Nephron (organoid): Measurements from ENCODE around the gene CCDC3.

Experiments used
- H3K27ac Mint-ChIP-seq, 3 experiments: 2 replicates each; pipeline ENCODE4 v1.8.0; 2020; ENCODE audit warnings: mixed read lengths in 3 of 3, mild to moderate bottlenecking in 2 of 3, moderate library complexity in 1 of 3
- H3K27me3 Mint-ChIP-seq: 2 replicates; pipeline ENCODE4 v1.8.0; 2021; ENCODE audit warnings: low read depth, mild to moderate bottlenecking, moderate library complexity, mixed read lengths
- H3K36me3 Mint-ChIP-seq: 2 replicates; pipeline ENCODE4 v1.8.0; 2020; ENCODE audit warnings: low read depth, mixed read lengths
- H3K4me1 Mint-ChIP-seq: 2 replicates; pipeline ENCODE4 v1.8.0; 2020; ENCODE audit warnings: mixed read lengths
- H3K4me3 Mint-ChIP-seq, 3 experiments: 2 replicates each; pipeline ENCODE4 v1.8.0; 2020; ENCODE audit warnings: mild to moderate bottlenecking in 3 of 3, mixed read lengths in 3 of 3, moderate library complexity in 2 of 3
- H3K9me3 Mint-ChIP-seq: 2 replicates; pipeline ENCODE4 v1.8.0; 2020; ENCODE audit warnings: mixed read lengths
- TF ChIP-seq, protein P1 (sequence below), 3 experiments: fragments of 200-600 bp; sonication (generic); IDR thresholded peaks; one replicate each; pipeline ENCODE4 v1.5.0; 2021; ENCODE audit warnings: antibody characterized with exemption in 3 of 3; ENCODE audit not compliant: unreplicated experiment in 3 of 3

Gene CCDC3

DNA sequence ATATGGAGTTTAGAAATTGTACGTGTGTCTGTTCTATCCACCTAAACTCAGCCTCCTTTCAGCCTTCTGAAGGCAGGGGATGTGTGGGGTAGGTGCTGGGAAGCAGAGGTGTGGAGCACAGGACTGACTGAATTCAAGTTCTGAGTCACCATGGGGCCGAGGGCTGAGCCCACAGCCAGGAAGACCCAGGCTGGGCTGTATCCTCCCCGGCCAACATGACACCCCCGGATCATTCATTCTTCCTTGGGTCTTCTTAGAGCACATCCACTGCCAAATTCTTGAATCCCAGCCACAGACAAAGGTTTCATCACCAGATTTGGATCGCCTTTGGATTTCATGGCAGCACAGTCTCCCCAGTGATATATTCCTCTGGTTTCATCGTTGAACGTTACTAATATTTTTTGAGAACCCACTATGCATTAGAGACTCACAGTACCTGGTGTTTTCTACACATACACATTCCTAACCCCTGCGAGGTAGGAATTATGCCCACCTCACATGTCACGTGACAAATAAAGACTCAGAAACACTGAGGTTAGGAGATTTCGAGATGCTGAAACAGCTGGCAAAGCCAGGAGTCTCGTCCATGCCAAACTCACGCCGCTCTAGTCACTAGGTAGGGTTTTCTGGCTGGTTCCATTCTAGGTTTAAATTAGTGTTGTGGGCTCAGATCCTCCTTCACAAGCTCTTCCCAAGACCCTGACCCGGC is 26.9 kb downstream of the CCDC3 start:
- TF ChIP-seq, protein P1, sequence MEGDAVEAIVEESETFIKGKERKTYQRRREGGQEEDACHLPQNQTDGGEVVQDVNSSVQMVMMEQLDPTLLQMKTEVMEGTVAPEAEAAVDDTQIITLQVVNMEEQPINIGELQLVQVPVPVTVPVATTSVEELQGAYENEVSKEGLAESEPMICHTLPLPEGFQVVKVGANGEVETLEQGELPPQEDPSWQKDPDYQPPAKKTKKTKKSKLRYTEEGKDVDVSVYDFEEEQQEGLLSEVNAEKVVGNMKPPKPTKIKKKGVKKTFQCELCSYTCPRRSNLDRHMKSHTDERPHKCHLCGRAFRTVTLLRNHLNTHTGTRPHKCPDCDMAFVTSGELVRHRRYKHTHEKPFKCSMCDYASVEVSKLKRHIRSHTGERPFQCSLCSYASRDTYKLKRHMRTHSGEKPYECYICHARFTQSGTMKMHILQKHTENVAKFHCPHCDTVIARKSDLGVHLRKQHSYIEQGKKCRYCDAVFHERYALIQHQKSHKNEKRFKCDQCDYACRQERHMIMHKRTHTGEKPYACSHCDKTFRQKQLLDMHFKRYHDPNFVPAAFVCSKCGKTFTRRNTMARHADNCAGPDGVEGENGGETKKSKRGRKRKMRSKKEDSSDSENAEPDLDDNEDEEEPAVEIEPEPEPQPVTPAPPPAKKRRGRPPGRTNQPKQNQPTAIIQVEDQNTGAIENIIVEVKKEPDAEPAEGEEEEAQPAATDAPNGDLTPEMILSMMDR (IDR thresholded peaks at IDR 0.05; ENCODE audit: unreplicated experiment in 3 of 3), result no peak
- Mint-ChIP-seq H3K27me3 (peaks cover 3% of the 10 kb centered on the region), H3K36me3 (no peaks in the 10 kb centered on the region), H3K4me1 (peaks cover 43% of the 10 kb centered on the region), H3K9me3 (peaks cover 4% of the 10 kb centered on the region), H3K4me3 (no peak overlapping the region), H3K27ac (peak overlapping the region in 2 of 3 experiments; percentile 36 to 38)

DNA sequence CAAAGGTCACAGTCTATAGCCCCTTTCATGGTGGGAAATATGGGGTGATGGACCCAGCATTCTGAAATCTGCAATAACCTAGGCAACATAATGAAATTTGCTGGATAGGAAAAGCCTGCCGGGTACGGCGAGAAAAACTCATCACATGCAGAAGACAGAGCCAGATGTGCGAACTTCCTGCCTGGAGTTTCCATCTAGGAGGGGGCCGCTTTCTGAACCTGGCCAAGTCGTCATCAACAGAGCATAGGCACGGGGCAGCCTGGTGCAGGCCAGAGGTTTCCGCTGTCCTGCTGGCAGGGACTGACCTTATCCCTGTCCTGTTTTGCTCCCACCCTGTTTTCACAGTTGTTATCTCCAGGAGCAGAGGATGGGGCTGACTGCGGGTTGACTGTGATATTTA is 27.4 kb downstream of the CCDC3 start:
- H3K27ac Mint-ChIP-seq, result peak overlapping the region in 1 of 3 experiments; percentile 36
- H3K9me3 Mint-ChIP-seq, result peaks cover 6% of the 10 kb centered on the region
- TF ChIP-seq, protein P1 (IDR thresholded peaks at IDR 0.05; ENCODE audit: unreplicated experiment in 3 of 3), result no peak
- H3K27me3 Mint-ChIP-seq, result no peaks in the 10 kb centered on the region
- peaks cover 40% of the 10 kb centered on the region for H3K4me1 Mint-ChIP-seq
- H3K4me3 Mint-ChIP-seq, result no peak overlapping the region
- no peaks in the 10 kb centered on the region for H3K36me3 Mint-ChIP-seq

- H3K27me3 Mint-ChIP-seq, result no peaks in the 10 kb centered on the region
- TF ChIP-seq, protein P1 (IDR thresholded peaks at IDR 0.05; ENCODE audit: unreplicated experiment in 3 of 3), result no peak
- peaks cover 11% of the 10 kb centered on the region for H3K9me3 Mint-ChIP-seq
- H3K4me1 Mint-ChIP-seq, result peaks cover 31% of the 10 kb centered on the region
- no peak overlapping the region for H3K4me3 Mint-ChIP-seq
- H3K27ac Mint-ChIP-seq, result no peak overlapping the region
- H3K36me3 Mint-ChIP-seq, result no peaks in the 10 kb centered on the region
These were observed 28.3 kb downstream of the CCDC3 start for GRCh38 chr10:12973149-12973718.

- Mint-ChIP-seq H3K9me3 (peaks cover 17% of the 10 kb centered on the region), H3K4me1 (peaks cover 22% of the 10 kb centered on the region), H3K36me3 (peaks cover 5% of the 10 kb centered on the region), H3K27ac (no peak overlapping the region), H3K27me3 (no peaks in the 10 kb centered on the region), H3K4me3 (no peak overlapping the region)
- TF ChIP-seq, protein P1 (IDR thresholded peaks at IDR 0.05; ENCODE audit: unreplicated experiment in 3 of 3), result no peak
These were observed 29.4 kb downstream of the CCDC3 start for GRCh38 chr10:12972146-12972545.

DNA sequence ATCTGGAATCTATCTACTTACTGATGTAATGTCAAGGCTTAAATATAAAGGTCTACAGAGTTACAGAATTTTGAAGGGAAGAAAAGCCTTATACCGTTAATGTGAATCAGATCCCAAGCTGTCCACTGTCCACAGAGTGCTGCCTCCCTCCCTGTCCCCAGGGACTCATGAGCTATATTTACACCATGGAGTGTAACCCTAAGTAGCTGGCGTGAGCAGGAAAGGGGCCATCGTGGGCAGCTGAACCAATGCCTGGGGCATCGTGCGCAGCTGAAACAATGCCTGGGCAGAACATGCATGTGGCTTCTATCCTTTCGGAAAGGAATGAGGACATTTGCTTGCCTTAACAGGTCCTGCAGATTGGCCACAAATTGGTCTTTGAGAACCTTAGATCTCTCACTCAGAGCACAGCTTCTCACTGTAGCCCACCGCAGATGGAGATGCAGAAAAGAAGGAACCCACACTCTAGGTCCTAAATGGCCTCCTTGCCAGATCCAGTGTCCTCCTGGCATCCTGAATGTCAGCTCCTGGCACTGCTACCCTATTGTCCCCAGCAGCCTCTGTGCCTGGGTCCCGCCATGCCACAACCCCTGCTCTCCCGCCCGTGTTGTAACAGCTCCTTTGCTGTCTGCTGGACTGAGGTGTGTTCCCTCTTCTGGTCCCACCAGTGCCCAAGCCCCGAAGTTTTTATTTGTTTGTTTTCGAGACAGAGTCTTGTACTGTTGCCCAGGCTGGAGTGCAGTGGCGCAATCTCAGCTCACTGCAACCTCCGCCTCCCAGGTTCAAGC is 30.3 kb downstream of the CCDC3 start:
- H3K9me3 Mint-ChIP-seq, result peaks cover 23% of the 10 kb centered on the region
- no peak overlapping the region for H3K27ac Mint-ChIP-seq
- H3K36me3 Mint-ChIP-seq, result peaks cover 8% of the 10 kb centered on the region
- no peaks in the 10 kb centered on the region for H3K27me3 Mint-ChIP-seq
- no peak overlapping the region for H3K4me3 Mint-ChIP-seq
- TF ChIP-seq, protein P1 (IDR thresholded peaks at IDR 0.05; ENCODE audit: unreplicated experiment in 3 of 3), result no peak
- peaks cover 15% of the 10 kb centered on the region for H3K4me1 Mint-ChIP-seq
